Liver (tissue), 9 donors: Measurements from ENCODE around the gene FARP1. TPM values are rescaled to one million over a fixed set of nuclear protein-coding genes. Genes with fewer than 3 reads are reported as not detected.

Experiments
- DNase-seq: peaks from one replicate; pipeline ENCODE4 v3.0.0-alpha.2; 2017; ENCODE audit warnings: low spot score
- H3K27ac ChIP-seq, 2 donors: one replicate each; pipeline ENCODE4 v1.7.0; 2013; ENCODE audit warnings: inconsistent platforms in 2 of 2, low read length in 2 of 2, control low read depth in 1 of 2, low read depth in 1 of 2, mild to moderate bottlenecking in 1 of 2
- H3K27me3 ChIP-seq, 4 donors: one replicate each; pipeline versions ENCODE4 v1.6.1 to v1.7.0; 2013; ENCODE audit warnings: low read length in 3 of 4, inconsistent platforms in 1 of 4, mild to moderate bottlenecking in 1 of 4, moderate library complexity in 1 of 4; ENCODE audit not compliant: control insufficient read depth in 4 of 4, insufficient read depth in 4 of 4
- H3K36me3 ChIP-seq, 4 donors: one replicate each; pipeline versions ENCODE4 v1.6.1 to v1.7.0; 2013; ENCODE audit warnings: low read length in 3 of 4, mild to moderate bottlenecking in 3 of 4, low read depth in 1 of 4, moderate library complexity in 1 of 4; ENCODE audit not compliant: control insufficient read depth in 4 of 4, insufficient read depth in 3 of 4
- H3K4me1 ChIP-seq, 4 donors: one replicate each; pipeline versions ENCODE4 v1.6.1 to v1.7.0; 2013; ENCODE audit warnings: low read length in 3 of 4, mild to moderate bottlenecking in 3 of 4, moderate library complexity in 1 of 4; ENCODE audit not compliant: control insufficient read depth in 4 of 4, insufficient read depth in 4 of 4
- H3K4me3 ChIP-seq, 3 donors: one replicate each; pipeline versions ENCODE4 v1.6.1 to v1.7.0; 2013; ENCODE audit warnings: low read length in 3 of 3, control low read depth in 1 of 3, low read depth in 1 of 3, mild to moderate bottlenecking in 1 of 3
- H3K9ac ChIP-seq, 2 donors: one replicate each; pipeline ENCODE4 v1.7.0; 2013; ENCODE audit warnings: low read length in 2 of 2, mild to moderate bottlenecking in 2 of 2, moderate library complexity in 2 of 2, control low read depth in 1 of 2, low read depth in 1 of 2
- H3K9me3 ChIP-seq, 4 donors: one replicate each; pipeline versions ENCODE4 v1.6.1 to v1.7.0; 2013; ENCODE audit warnings: low read length in 3 of 4; ENCODE audit not compliant: control insufficient read depth in 4 of 4
- EGR1 ChIP-seq, 2 donors: IDR thresholded peaks; 2 replicates each; pipeline ENCODE4 v1.6.1; 2016 to 2018; ENCODE audit warnings: antibody characterized with exemption in 2 of 2, low read depth in 2 of 2
- FOXA1 ChIP-seq: IDR thresholded peaks from 2 replicates; pipeline ENCODE4 v1.6.1; 2016; ENCODE audit warnings: antibody characterized with exemption
- FOXA2 ChIP-seq: IDR thresholded peaks from 2 replicates; pipeline ENCODE4 v1.6.1; 2016; ENCODE audit warnings: antibody characterized with exemption
- GABPA ChIP-seq, 2 donors: IDR thresholded peaks in 1 of 2; conservative IDR thresholded peaks in 1 of 2; 2 replicates each; pipeline ENCODE4 v1.6.1; 2016; ENCODE audit warnings: antibody characterized with exemption in 2 of 2, mild to moderate bottlenecking in 1 of 2, moderate library complexity in 1 of 2
- HNF4A ChIP-seq, 2 donors: conservative IDR thresholded peaks; 2 replicates each; pipeline ENCODE4 v1.6.1; 2016; ENCODE audit warnings: antibody characterized with exemption in 2 of 2, mild to moderate bottlenecking in 2 of 2
- HNF4G ChIP-seq: IDR thresholded peaks from 2 replicates; pipeline ENCODE4 v1.6.1; 2016; ENCODE audit warnings: antibody characterized with exemption
- JUND ChIP-seq, 2 donors: IDR thresholded peaks; 2 replicates each; pipeline ENCODE4 v1.6.1; 2016; ENCODE audit warnings: antibody characterized with exemption in 2 of 2
- NR2F2 ChIP-seq: IDR thresholded peaks from 2 replicates; pipeline ENCODE4 v1.6.1; 2016; ENCODE audit warnings: antibody characterized with exemption
- RAD21 ChIP-seq, 2 donors: IDR thresholded peaks; 2 replicates each; pipeline ENCODE4 v1.6.1; 2016; ENCODE audit warnings: antibody characterized with exemption in 2 of 2, mild to moderate bottlenecking in 2 of 2
- RXRA ChIP-seq, 2 donors: IDR thresholded peaks; 2 replicates each; pipeline ENCODE4 v1.6.1; 2017 to 2018; ENCODE audit warnings: antibody characterized with exemption in 2 of 2, mild to moderate bottlenecking in 1 of 2
- SP1 ChIP-seq: IDR thresholded peaks from 2 replicates; pipeline ENCODE4 v1.6.1; 2018; ENCODE audit warnings: antibody characterized with exemption, mild to moderate bottlenecking
- TAF1 ChIP-seq: conservative IDR thresholded peaks from 2 replicates; pipeline ENCODE4 v1.6.1; 2016; ENCODE audit warnings: antibody characterized with exemption, mild to moderate bottlenecking
- WGBS: extraction: QIAGEN DNeasy Blood & Tissue Kit; methylation state at CpG from one replicate; pipeline ENCODE4 v1.1.7; 2013; 5-methylcytosine and 5-hydroxymethylcytosine counted together
- polyA plus RNA-seq, 2 donors: library from polyadenylated mRNA; stranded (reverse) in 1 of 2; unstranded in 1 of 2; fragments of 200-250 nt in 1 of 2; fragments of >200 nt in 1 of 2; fragmentation: Nextera tagmentation in 1 of 2; extraction: Ambion mirVana in 1 of 2; gene quantifications; one replicate each; pipeline versions ENCODE4 v1.2.1 to v1.2.3, GENCODE V29; 2013 to 2015
- total RNA-seq, 2 donors: library from RNA; depleted of rRNA; stranded (reverse); fragments of >200 nt; gene quantifications; one replicate each; pipeline ENCODE4 v1.2.3, GENCODE V29; 2014
- TF ChIP-seq, protein P1 (sequence below): IDR thresholded peaks from 2 replicates; pipeline ENCODE4 v1.6.1; 2016; ENCODE audit warnings: antibody characterized with exemption
- TF ChIP-seq, protein P2 (sequence below): IDR thresholded peaks from 2 replicates; pipeline ENCODE4 v1.6.1; 2016; ENCODE audit warnings: antibody characterized with exemption
- TF ChIP-seq, protein P3 (sequence below): IDR thresholded peaks from 2 replicates; pipeline ENCODE4 v1.6.1; 2016; ENCODE audit warnings: antibody characterized with exemption
- TF ChIP-seq, protein P4 (sequence below): IDR thresholded peaks from 2 replicates; pipeline ENCODE4 v1.6.1; 2016; ENCODE audit warnings: antibody characterized with exemption, mild to moderate bottlenecking
- TF ChIP-seq, protein P5 (sequence below): fragments of 150-350 bp; IDR thresholded peaks from 2 replicates; pipeline ENCODE4 v1.5.1; 2017; ENCODE audit warnings: improper control_type of control experiment, low read depth, low read length; ENCODE audit not compliant: missing input control
- donor health status: healthy.
- donor health status: healthy.
- donor health status: healthy.
- donor health status: healthy.
- donor health status: healthy.

Gene FARP1
- total and polyA plus RNA-seq, 4 donors, result 28.4 to 62.6 (median 39.8) TPM

DNA sequence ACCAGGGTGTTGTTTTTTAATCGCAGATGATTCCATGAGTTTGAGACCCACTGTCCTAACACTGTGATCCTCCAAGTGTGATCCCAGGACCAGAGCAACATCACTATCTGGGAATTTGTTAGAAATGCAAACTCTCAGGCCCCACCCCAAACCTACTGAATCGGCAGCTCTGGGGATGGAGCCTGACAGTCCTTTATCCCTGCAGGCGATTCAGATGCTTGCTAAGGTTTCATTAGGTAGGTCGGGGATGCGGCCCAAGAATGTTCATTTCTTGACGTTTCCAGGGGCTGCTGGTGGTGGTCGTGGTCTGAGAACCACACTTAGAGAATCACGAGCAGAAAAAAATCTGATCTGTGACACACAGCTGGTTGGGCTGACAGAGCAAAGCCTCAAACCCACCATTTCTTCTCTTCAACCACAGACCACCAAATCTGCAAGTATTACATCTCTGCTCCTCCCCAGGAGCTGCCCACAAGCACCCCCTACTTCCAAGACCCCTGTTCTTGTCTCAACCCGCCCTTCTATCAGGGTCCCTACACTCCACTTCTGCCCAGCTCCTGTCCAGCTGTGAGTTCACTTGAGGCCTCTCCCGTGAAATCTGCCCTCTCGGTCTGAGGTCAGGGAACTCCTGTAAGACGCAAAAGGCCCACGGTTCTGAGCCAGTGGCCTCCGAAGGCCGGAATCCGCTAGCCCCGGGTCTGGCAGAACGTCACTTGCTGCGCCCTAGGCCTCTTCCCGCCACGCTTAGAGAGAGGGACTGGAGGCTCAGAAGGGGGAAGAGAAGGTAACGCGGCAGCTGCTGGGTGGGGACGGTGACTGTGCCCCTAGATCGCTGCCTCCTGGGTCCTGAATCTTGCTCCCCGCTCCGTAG is 1.1 kb upstream of the FARP1 start:
- Histone ChIP-seq H3K9ac (peak overlapping the region; percentile 11 to 42), H3K27me3 (no peaks in the 10 kb centered on the region), H3K9me3 (no peaks in the 10 kb centered on the region), H3K27ac (peak overlapping the region; percentile 71 to 79), H3K4me3 (peak overlapping the region; percentile 57 to 95 (median 86)), H3K36me3 (no peaks in the 10 kb centered on the region), H3K4me1 (peaks cover under 1 to 27% (median 20%) of the 10 kb centered on the region in 4 donors)
- no peak for TF ChIP-seq NR2F2
- TF ChIP-seq RAD21 (IDR thresholded peaks at IDR 0.05), result peak in 1 of 2 donors; percentile 25
- TF ChIP-seq RXRA (IDR thresholded peaks at IDR 0.05), result peak in 1 of 2 donors; percentile 35
- peak; percentile 39 for DNase-seq
- 32% methylated on average over 27 of the region's 27 CpGs for WGBS

DNA sequence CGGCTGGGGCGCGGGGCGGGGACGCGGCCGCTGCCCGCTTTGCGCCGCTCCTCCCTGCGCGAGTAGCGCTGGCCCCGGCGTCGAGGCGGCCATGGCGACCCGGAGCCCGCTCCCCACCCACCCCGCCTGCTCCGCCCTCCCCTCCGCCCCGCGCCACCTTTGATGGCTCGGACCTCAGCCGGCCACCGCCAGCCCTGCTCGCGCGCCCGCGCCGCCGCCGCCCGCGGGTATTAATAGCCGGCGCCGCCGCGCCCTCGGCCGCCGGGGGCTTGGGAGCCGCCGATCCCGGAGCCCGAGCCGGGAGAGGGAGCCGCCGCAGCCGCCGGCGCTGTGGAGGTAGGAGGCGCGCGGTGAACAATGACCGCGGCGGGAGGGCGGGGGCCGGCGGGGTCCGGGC is 261 bp downstream of the FARP1 start:
- H3K36me3 ChIP-seq, result no peaks in the 10 kb centered on the region
- no peaks in the 10 kb centered on the region for H3K27me3 ChIP-seq
- H3K4me3 ChIP-seq, result peak overlapping the region; percentile 71 to 95 (median 74)
- peak; percentile 53 for DNase-seq
- H3K9me3 ChIP-seq, result no peaks in the 10 kb centered on the region
- 1% methylated on average over 66 of the region's 66 CpGs for WGBS
- H3K27ac ChIP-seq, result peak overlapping the region; percentile 46 to 67
- TF ChIP-seq, protein P1, sequence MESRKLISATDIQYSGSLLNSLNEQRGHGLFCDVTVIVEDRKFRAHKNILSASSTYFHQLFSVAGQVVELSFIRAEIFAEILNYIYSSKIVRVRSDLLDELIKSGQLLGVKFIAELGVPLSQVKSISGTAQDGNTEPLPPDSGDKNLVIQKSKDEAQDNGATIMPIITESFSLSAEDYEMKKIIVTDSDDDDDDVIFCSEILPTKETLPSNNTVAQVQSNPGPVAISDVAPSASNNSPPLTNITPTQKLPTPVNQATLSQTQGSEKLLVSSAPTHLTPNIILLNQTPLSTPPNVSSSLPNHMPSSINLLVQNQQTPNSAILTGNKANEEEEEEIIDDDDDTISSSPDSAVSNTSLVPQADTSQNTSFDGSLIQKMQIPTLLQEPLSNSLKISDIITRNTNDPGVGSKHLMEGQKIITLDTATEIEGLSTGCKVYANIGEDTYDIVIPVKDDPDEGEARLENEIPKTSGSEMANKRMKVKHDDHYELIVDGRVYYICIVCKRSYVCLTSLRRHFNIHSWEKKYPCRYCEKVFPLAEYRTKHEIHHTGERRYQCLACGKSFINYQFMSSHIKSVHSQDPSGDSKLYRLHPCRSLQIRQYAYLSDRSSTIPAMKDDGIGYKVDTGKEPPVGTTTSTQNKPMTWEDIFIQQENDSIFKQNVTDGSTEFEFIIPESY, result no peak
- TF ChIP-seq HNF4A (conservative IDR thresholded peaks at IDR 0.05) (no peak), NR2F2 (no peak), SP1 (no peak), HNF4G (no peak), RXRA (IDR thresholded peaks at IDR 0.05) (no peak), TAF1 (no peak), GABPA (IDR thresholded peaks at IDR 0.05 in 1 of 2, conservative IDR thresholded peaks at IDR 0.05 in 1 of 2) (no peak), EGR1 (IDR thresholded peaks at IDR 0.05; ENCODE audit: low read depth in 2 of 2) (no peak), FOXA1 (no peak), RAD21 (IDR thresholded peaks at IDR 0.05) (no peak), JUND (IDR thresholded peaks at IDR 0.05) (no peak), FOXA2 (no peak)
- TF ChIP-seq, protein P2, sequence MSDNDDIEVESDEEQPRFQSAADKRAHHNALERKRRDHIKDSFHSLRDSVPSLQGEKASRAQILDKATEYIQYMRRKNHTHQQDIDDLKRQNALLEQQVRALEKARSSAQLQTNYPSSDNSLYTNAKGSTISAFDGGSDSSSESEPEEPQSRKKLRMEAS, result no peak
- TF ChIP-seq, protein P3, sequence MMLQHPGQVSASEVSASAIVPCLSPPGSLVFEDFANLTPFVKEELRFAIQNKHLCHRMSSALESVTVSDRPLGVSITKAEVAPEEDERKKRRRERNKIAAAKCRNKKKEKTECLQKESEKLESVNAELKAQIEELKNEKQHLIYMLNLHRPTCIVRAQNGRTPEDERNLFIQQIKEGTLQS, result no peak
- TF ChIP-seq, protein P4, sequence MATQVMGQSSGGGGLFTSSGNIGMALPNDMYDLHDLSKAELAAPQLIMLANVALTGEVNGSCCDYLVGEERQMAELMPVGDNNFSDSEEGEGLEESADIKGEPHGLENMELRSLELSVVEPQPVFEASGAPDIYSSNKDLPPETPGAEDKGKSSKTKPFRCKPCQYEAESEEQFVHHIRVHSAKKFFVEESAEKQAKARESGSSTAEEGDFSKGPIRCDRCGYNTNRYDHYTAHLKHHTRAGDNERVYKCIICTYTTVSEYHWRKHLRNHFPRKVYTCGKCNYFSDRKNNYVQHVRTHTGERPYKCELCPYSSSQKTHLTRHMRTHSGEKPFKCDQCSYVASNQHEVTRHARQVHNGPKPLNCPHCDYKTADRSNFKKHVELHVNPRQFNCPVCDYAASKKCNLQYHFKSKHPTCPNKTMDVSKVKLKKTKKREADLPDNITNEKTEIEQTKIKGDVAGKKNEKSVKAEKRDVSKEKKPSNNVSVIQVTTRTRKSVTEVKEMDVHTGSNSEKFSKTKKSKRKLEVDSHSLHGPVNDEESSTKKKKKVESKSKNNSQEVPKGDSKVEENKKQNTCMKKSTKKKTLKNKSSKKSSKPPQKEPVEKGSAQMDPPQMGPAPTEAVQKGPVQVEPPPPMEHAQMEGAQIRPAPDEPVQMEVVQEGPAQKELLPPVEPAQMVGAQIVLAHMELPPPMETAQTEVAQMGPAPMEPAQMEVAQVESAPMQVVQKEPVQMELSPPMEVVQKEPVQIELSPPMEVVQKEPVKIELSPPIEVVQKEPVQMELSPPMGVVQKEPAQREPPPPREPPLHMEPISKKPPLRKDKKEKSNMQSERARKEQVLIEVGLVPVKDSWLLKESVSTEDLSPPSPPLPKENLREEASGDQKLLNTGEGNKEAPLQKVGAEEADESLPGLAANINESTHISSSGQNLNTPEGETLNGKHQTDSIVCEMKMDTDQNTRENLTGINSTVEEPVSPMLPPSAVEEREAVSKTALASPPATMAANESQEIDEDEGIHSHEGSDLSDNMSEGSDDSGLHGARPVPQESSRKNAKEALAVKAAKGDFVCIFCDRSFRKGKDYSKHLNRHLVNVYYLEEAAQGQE, result no peak
- TF ChIP-seq, protein P5, sequence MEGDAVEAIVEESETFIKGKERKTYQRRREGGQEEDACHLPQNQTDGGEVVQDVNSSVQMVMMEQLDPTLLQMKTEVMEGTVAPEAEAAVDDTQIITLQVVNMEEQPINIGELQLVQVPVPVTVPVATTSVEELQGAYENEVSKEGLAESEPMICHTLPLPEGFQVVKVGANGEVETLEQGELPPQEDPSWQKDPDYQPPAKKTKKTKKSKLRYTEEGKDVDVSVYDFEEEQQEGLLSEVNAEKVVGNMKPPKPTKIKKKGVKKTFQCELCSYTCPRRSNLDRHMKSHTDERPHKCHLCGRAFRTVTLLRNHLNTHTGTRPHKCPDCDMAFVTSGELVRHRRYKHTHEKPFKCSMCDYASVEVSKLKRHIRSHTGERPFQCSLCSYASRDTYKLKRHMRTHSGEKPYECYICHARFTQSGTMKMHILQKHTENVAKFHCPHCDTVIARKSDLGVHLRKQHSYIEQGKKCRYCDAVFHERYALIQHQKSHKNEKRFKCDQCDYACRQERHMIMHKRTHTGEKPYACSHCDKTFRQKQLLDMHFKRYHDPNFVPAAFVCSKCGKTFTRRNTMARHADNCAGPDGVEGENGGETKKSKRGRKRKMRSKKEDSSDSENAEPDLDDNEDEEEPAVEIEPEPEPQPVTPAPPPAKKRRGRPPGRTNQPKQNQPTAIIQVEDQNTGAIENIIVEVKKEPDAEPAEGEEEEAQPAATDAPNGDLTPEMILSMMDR, result no peak
- no peak overlapping the region for H3K9ac ChIP-seq
- H3K4me1 ChIP-seq, result peaks cover 1 to 29% (median 21%) of the 10 kb centered on the region in 4 donors
